Ectodermal cell (in vitro differentiated cells): Measurements from ENCODE around the gene DNAJB11.

Source experiments
- H3K27ac ChIP-seq: 2 replicates; pipeline ENCODE4 v1.7.0; 2013; ENCODE audit warnings: mild to moderate bottlenecking, low read depth, low read length; ENCODE audit not compliant: insufficient read depth, poor library complexity, severe bottlenecking
- H3K27me3 ChIP-seq: 2 replicates; pipeline ENCODE4 v1.7.0; 2013; ENCODE audit warnings: mild to moderate bottlenecking, low read length; ENCODE audit not compliant: insufficient read depth, control insufficient read depth, poor library complexity, severe bottlenecking
- H3K36me3 ChIP-seq: one replicate; pipeline ENCODE4 v1.7.0; 2013; ENCODE audit warnings: low read length; ENCODE audit not compliant: control insufficient read depth, insufficient read depth
- H3K4me1 ChIP-seq: one replicate; pipeline ENCODE4 v1.7.0; 2013; ENCODE audit warnings: low read length; ENCODE audit not compliant: control insufficient read depth, insufficient read depth
- H3K4me3 ChIP-seq: 2 replicates; pipeline ENCODE4 v1.7.0; 2013; ENCODE audit warnings: low read depth, low read length, control low read depth; ENCODE audit not compliant: insufficient read depth
- H3K9me3 ChIP-seq: 2 replicates; pipeline ENCODE4 v1.7.0; 2013; ENCODE audit warnings: mild to moderate bottlenecking, low read length, moderate library complexity; ENCODE audit not compliant: control insufficient read depth
- WGBS, 2 experiments: methylation state at CpG; one replicate each; pipeline ENCODE4 v1.1.7; 2013; ENCODE audit warnings: missing lambda C conversion rate in 2 of 2; 5-methylcytosine and 5-hydroxymethylcytosine counted together

DNAJB11 gene

DNA sequence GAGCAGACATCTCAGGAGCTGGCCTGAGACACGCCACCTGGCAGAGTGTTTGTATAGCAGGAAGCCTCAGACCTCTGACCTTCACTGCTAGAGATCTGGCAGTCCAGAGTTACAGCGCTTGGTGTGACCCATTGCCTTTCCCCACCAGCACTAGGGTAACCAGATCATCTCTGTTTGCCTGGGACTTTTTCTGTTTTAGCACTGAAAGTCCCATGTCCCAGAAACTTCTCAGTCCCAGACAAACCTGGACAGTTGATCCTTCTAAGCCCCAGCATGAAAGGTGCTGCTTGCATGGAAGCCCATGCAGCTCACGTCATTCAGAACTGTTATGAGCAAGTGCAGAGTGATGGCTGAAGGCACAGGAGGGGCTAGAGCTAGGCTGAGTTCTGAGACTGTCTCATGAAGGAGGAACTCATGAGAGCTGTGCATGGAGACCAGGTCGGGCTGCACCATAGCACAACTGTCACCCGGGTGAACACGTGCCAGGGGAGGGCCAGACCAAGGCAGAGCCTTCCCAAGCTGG is 24.1 kb downstream of the DNAJB11 start:
- 91 to 95% methylated on average over 6 of the region's 6 CpGs for WGBS, 2 experiments
- H3K4me3 ChIP-seq: no peak overlapping the region
- H3K36me3 ChIP-seq: no peaks in the 10 kb centered on the region
- no peaks in the 10 kb centered on the region for H3K9me3 ChIP-seq
- H3K4me1 ChIP-seq: no peaks in the 10 kb centered on the region
- H3K27me3 ChIP-seq: no peaks in the 10 kb centered on the region
- no peak overlapping the region for H3K27ac ChIP-seq

DNA sequence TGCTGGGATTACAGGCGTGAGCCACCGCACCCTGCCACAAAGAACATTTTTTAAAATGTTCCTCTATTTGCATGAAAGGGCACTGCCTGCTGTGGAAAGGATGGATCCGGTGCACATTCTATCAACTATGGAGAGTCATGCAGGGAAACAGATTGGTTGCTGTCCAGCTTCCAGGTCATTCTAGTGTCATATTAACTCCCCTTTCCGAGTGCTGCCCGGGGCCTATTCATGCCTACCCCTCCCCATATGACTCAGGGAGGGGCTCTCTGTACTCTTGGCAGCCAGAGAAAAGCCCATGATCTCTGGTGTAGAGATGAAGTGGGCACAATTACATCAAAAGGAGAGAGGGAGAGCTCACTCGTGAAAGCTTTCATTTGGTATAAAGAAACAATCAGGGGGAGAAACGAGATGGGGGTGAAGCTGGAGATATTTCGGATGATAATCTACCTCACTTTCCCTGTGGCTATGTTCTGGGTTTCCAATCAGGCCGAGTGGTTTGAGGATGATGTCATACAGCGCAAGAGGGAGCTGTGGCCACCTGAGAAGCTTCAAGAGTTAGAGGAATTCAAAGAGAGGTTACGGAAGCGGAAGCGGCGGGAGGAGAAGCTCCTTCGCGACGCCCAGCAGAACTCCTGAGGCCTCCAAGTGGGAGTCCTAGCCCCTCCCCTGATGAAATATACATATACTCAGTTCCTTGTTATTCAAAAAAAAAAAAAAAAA is 26.2 kb downstream of the DNAJB11 start:
- H3K27ac ChIP-seq: no peak overlapping the region
- no peaks in the 10 kb centered on the region for H3K27me3 ChIP-seq
- H3K9me3 ChIP-seq: no peaks in the 10 kb centered on the region
- no peaks in the 10 kb centered on the region for H3K36me3 ChIP-seq
- WGBS, 2 experiments: 67 to 68% methylated on average over 14 of the region's 17 CpGs
- no peak overlapping the region for H3K4me3 ChIP-seq
- H3K4me1 ChIP-seq: no peaks in the 10 kb centered on the region

DNA sequence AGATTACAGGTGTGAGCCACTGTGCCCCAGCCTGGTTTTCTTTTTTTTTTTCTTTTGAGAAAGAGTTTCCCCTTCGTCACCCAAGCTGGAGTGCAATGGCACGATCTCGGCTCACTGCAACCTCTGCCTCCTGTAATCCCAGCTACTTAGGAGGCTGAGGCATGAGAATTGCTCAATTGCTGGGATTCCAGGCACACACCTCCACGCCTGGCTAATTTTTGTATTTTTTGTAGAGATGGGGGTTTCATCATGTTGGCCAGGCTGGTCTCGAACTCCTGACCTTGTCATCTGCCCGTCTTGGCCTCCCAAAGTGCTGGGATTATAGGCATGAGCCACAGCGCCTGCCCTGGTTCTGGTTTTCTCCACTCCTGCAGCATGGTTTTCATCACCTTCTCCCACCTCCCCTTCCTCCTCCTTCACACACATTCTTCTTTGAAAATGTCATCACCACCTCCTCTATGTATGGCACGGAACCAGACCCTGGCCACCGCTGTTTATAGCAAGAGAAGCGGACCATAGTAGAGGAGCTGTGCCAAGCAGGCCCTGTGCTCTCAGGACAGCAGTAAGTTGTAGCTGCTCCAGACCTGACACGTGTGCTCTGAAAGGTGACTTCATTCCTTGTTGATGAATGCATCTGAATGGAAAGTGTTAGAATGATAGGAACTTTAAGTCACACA is 27.7 kb downstream of the DNAJB11 start:
- Histone ChIP-seq H3K9me3 (no peaks in the 10 kb centered on the region), H3K4me1 (no peaks in the 10 kb centered on the region), H3K27ac (no peak overlapping the region), H3K4me3 (no peak overlapping the region), H3K36me3 (no peaks in the 10 kb centered on the region), H3K27me3 (no peaks in the 10 kb centered on the region)
- WGBS, 2 experiments: 90 to 92% methylated on average over 11 of the region's 11 CpGs

DNA sequence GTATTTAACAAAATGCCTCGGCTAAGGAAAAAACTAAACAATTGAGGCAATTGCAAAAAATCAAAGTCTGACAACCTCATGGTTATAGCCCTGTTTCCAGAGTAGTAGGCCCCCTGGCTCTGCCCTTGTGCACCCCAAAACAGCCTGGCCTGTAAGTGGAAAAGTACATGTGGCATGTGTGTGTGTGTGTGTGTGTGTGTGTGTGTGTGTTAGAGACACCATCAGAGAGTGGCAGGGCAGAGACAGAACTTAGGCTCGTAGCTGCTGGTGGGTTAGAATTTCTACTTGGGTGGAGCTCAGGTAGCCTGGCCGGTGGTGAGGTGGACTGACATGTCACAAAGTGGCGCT is 28.2 kb downstream of the DNAJB11 start:
- no peaks in the 10 kb centered on the region for H3K4me1 ChIP-seq
- H3K36me3 ChIP-seq: no peaks in the 10 kb centered on the region
- WGBS, 2 experiments: 89 to 95% methylated on average over 4 of the region's 4 CpGs
- H3K4me3 ChIP-seq: no peak overlapping the region
- H3K27ac ChIP-seq: no peak overlapping the region
- no peaks in the 10 kb centered on the region for H3K9me3 ChIP-seq
- no peaks in the 10 kb centered on the region for H3K27me3 ChIP-seq

DNA sequence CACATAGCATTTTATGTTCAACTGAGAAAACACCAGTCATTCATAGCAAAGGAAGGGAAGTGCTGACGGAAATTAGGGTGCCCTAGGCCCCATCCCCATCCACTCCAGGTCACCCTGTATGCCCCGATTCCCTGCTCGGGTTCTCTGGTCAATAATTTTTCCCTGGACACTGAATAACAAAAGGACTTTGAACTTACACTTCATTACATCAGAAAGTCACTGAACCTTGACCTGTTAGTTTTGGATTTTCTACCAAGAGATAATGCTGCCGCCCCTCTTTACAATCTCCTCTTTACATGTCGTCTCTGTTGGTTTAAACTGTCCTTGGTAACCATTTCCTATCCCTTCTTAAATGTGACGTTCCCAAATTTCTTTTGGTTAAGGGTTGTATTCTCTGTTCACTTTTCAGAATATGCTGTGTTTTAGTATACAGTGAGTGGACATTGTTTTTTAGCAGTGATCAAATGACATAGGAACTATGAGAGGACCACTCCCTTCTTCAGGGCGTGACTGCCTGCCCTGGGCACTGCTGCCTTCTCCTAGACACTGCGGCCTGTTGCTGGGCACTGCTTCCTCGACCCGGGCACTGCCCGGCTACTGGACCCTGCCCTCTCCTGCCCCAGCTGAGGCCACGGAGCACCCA is 28.7 kb downstream of the DNAJB11 start:
- Histone ChIP-seq H3K9me3 (no peaks in the 10 kb centered on the region), H3K36me3 (no peaks in the 10 kb centered on the region), H3K27me3 (no peaks in the 10 kb centered on the region), H3K4me3 (no peak overlapping the region), H3K4me1 (no peaks in the 10 kb centered on the region), H3K27ac (no peak overlapping the region)
- 84 to 86% methylated on average over 12 of the region's 12 CpGs for WGBS, 2 experiments

DNA sequence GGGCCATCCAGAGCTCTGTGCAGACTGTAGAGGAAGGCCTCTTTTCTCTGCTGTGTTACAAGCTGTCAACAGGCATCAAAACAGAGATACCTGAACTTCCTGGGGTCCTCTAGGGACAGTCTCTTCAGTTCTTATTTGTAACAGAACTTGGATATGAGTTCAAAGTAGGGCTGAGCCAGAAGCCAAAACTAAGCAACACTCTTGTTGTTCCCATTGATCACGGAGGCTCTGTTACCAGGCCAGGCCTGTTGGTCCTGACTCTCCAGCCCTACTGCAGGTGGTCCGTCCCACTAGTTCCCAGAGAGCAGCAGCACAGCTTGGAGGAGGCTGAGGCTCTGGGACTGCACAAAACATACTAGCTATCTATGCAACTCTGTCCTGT is 29.3 kb downstream of the DNAJB11 start:
- Histone ChIP-seq H3K9me3 (no peaks in the 10 kb centered on the region), H3K36me3 (no peaks in the 10 kb centered on the region), H3K27me3 (no peaks in the 10 kb centered on the region), H3K4me1 (no peaks in the 10 kb centered on the region), H3K4me3 (no peak overlapping the region), H3K27ac (no peak overlapping the region)
- WGBS, 2 experiments: 90 to 92% methylated on average over 2 of the region's 2 CpGs

DNA sequence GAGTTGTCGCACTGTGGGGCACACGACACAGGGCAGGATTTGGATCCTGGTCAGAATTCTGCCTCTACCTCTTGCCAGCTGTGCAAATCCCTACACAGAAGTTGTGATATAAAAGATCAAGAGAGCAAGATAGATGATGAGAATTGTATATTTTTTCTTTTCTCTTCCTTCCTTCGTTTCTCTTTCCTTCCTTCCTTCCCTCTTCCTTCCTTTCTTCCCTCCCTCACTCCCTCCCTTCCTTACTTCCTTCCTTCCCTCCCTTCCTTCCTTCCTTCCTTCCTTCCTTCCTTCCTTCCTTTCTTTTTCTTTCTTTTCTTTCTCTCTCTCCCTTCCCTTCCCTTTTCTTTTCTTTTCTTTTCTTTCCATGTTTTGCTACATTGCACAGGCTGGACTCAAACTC is 30.4 kb downstream of the DNAJB11 start:
- no peaks in the 10 kb centered on the region for H3K4me1 ChIP-seq
- no peak overlapping the region for H3K27ac ChIP-seq
- H3K36me3 ChIP-seq: no peaks in the 10 kb centered on the region
- H3K9me3 ChIP-seq: no peaks in the 10 kb centered on the region
- H3K4me3 ChIP-seq: no peak overlapping the region
- no peaks in the 10 kb centered on the region for H3K27me3 ChIP-seq
- 86 to 87% methylated on average over 3 of the region's 3 CpGs for WGBS, 2 experiments

DNA sequence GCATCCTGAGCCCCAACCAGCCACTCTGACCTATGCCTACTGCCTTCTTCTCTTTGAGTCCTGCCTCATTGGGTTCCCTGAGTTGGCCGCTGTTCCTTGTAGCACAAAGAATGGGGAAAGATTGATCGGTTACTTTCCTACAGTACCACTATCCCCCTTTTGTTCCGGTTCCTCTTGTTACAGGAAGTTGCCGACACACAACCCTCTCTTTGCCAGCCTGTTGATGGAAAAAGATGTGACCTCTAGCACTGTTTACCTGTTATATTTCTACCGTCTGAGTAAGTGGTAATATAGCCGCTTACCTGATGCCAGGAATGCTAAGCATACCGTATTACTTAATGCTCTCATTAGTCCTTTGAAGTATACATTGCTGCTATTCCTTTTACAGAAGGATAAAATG is 32.6 kb downstream of the DNAJB11 start:
- Histone ChIP-seq H3K36me3 (no peaks in the 10 kb centered on the region), H3K4me3 (no peak overlapping the region), H3K4me1 (no peaks in the 10 kb centered on the region), H3K27me3 (no peaks in the 10 kb centered on the region), H3K27ac (no peak overlapping the region), H3K9me3 (no peaks in the 10 kb centered on the region)
- 95% methylated on average over 7 of the region's 7 CpGs for WGBS, 2 experiments

DNA sequence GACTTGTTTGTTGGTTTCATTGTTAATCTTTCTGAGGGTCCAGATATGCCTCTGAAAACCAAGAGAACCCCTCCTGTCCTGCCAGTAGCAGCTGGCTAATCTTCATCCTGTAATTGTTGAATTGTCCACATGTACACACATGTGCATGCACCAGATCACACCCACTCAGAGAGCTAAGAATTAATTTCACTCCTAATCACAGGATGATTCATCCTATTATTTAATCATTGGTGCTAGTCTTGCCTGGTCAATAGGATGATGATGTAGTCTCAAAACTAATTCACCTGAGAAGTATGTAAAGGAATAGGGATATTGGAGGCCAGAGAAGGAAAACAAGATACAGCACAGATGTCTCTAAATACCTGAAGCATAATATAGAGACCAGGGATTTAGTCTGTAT is 34.6 kb downstream of the DNAJB11 start:
- Histone ChIP-seq H3K9me3 (no peaks in the 10 kb centered on the region), H3K4me3 (no peak overlapping the region), H3K27me3 (no peaks in the 10 kb centered on the region), H3K27ac (no peak overlapping the region), H3K4me1 (no peaks in the 10 kb centered on the region), H3K36me3 (no peaks in the 10 kb centered on the region)
